Sigmoid colon (tissue), 7 donors: Measurements from ENCODE around the gene GK. TPM values are rescaled to one million over a fixed set of nuclear protein-coding genes. Genes with fewer than 3 reads are reported as not detected.
A peak's percentile ranks its signal among the peaks of the same experiment; 100 is the strongest.
"Not testable (repeated sequence)": the region's sequence is repeated elsewhere in the genome, so short reads cannot be mapped to it uniquely, and the experiment has no call there.

ENCODE experiments used
- DNase-seq: peaks from one replicate; pipeline ENCODE4 v3.0.0-alpha.2; 2019
- H3K27ac ChIP-seq, 4 donors: fragments of 200-600 bp; sonication (generic); one replicate each; pipeline ENCODE4 v1.5.1; 2016 to 2019; ENCODE audit warnings: mild to moderate bottlenecking in 1 of 4
- H3K27me3 ChIP-seq, 3 donors: fragments of 200-600 bp; sonication (generic); one replicate each; pipeline ENCODE4 v1.5.1; 2019; ENCODE audit warnings: mild to moderate bottlenecking in 1 of 3
- H3K36me3 ChIP-seq, 4 donors: fragments of 200-600 bp; sonication (generic); one replicate each; pipeline ENCODE4 v1.5.1; 2016 to 2019
- H3K4me1 ChIP-seq, 4 donors: fragments of 200-600 bp; sonication (generic); one replicate each; pipeline ENCODE4 v1.5.1; 2017 to 2019
- H3K4me3 ChIP-seq, 4 donors: fragments of 200-600 bp; sonication (generic); one replicate each; pipeline ENCODE4 v1.5.1; 2017 to 2019; ENCODE audit warnings: mild to moderate bottlenecking in 2 of 4, moderate library complexity in 1 of 4
- H3K9me3 ChIP-seq, 4 donors: fragments of 200-600 bp in 3 of 4; sonication (generic) in 3 of 4; one replicate each; pipeline versions ENCODE4 v1.5.1 to v1.6.1; 2013 to 2019
- CTCF ChIP-seq, 4 experiments: fragments of 450-650 bp in 3 of 4; fragments of 200-600 bp in 1 of 4; IDR thresholded peaks; one replicate each; pipeline ENCODE4 v1.5.1; 2016 to 2019; ENCODE audit warnings: antibody characterized with exemption in 4 of 4, mild to moderate bottlenecking in 3 of 4, moderate library complexity in 2 of 4
- EP300 ChIP-seq, 4 donors: sonication (generic); formaldehyde crosslinking; IDR thresholded peaks; one replicate each; pipeline ENCODE4 v1.6.1; 2017; ENCODE audit warnings: antibody characterized with exemption in 4 of 4
- POLR2A ChIP-seq, 2 donors: fragments of 450-650 bp; IDR thresholded peaks; one replicate each; pipeline ENCODE4 v1.6.1; 2016; ENCODE audit warnings: antibody characterized with exemption in 2 of 2, mild to moderate bottlenecking in 2 of 2, moderate library complexity in 2 of 2
- POLR2AphosphoS5 ChIP-seq, 4 donors: sonication (generic); formaldehyde crosslinking; IDR thresholded peaks; one replicate each; pipeline ENCODE4 v1.6.1; 2017; ENCODE audit warnings: antibody characterized with exemption in 4 of 4
- WGBS, 2 donors: extraction: QIAGEN DNeasy Blood & Tissue Kit; methylation state at CpG; one replicate each; pipeline ENCODE4 v1.1.7; 2013; 5-methylcytosine and 5-hydroxymethylcytosine counted together
- intact Hi-C: fragments of 100-400 bp; cut with DNase I; formaldehyde crosslinking; loops from one replicate; pipeline ENCODE4 v1.15.1; 2023
- polyA plus RNA-seq, 3 donors: library from polyadenylated mRNA; stranded (reverse); fragments of 200-250 nt; gene quantifications; one replicate each; pipeline ENCODE4 v1.2.3, GENCODE V29; 2013
- total RNA-seq, 4 donors: library from RNA; depleted of rRNA; stranded (reverse); fragments of >200 nt; gene quantifications; one replicate each; pipeline ENCODE4 v1.1.0, GENCODE V29; 2016
- donor health status: healthy with polysubstance abuse.
- donor health status: Bipolar disorder and iron deficiency.
- donor health status: healthy.

The GK gene
- total and polyA plus RNA-seq, 7 donors, result 2.5 to 47.6 (median 8.0) TPM

GRCh38 chrX:30735839-30736238 lies 82.6 kb downstream of the GK start:
- H3K27ac ChIP-seq, result no peak overlapping the region
- TF ChIP-seq CTCF (IDR thresholded peaks at IDR 0.05) (peak in 3 of 4 experiments; percentile 19 to 35 (median 32)), EP300 (IDR thresholded peaks at IDR 0.05) (no peak), POLR2A (IDR thresholded peaks at IDR 0.05) (no peak)
- no peaks in the 10 kb centered on the region for H3K9me3 ChIP-seq
- H3K4me1 ChIP-seq, result no peaks in the 10 kb centered on the region
- no peak for DNase-seq
- H3K36me3 ChIP-seq, result no peaks in the 10 kb centered on the region
- no peaks in the 10 kb centered on the region for H3K27me3 ChIP-seq
- intact Hi-C loops, result no loop called here
- H3K4me3 ChIP-seq, result no peak overlapping the region
- 3 to 8% methylated on average over 6 of the region's 6 CpGs for WGBS, 2 donors

DNA sequence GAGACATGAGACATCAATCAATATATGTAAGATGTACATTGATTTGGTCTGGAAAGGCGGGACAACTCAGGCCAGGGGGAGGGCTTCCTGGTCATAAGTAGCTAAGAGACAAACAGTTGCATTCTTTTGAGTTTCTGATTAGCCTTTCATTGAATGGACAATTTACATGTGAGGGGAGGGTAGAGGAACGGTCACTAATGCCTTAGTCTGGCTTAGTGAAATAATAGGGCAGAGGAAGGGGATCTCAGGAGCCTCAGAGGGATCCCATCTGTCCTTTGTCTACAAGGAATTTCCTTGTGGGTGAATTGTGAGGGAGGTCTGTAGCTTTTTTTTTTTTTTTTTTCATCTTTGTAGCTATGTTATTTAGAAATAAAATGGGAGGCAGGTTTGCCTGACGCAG lies 88.3 kb downstream of the GK start:
- intact Hi-C loops, result no loop called here
- WGBS, 2 donors, result 63% methylated on average over 3 of the region's 3 CpGs
- no peaks in the 10 kb centered on the region for H3K36me3 ChIP-seq
- no peak overlapping the region for H3K4me3 ChIP-seq
- H3K27me3 ChIP-seq, result no peaks in the 10 kb centered on the region
- no peaks in the 10 kb centered on the region for H3K9me3 ChIP-seq
- TF ChIP-seq EP300 (IDR thresholded peaks at IDR 0.05) (no peak), POLR2A (IDR thresholded peaks at IDR 0.05) (no peak), POLR2AphosphoS5 (IDR thresholded peaks at IDR 0.05) (no peak), CTCF (IDR thresholded peaks at IDR 0.05) (no peak)
- H3K27ac ChIP-seq, result no peak overlapping the region
- DNase-seq, result no peak
- no peaks in the 10 kb centered on the region for H3K4me1 ChIP-seq

GRCh38 chrX:30748342-30748960 lies 95.2 kb downstream of the GK start:
- no peak for TF ChIP-seq POLR2AphosphoS5 (IDR thresholded peaks at IDR 0.05)
- TF ChIP-seq CTCF (IDR thresholded peaks at IDR 0.05), result no peak
- TF ChIP-seq POLR2A (IDR thresholded peaks at IDR 0.05), result no peak
- no peaks in the 10 kb centered on the region for H3K36me3 ChIP-seq
- no peaks in the 10 kb centered on the region for H3K4me1 ChIP-seq
- no peak for DNase-seq
- intact Hi-C loops, result no loop called here
- no peak overlapping the region for H3K27ac ChIP-seq
- no peaks in the 10 kb centered on the region for H3K9me3 ChIP-seq
- 61 to 79% methylated on average over 11 of the region's 11 CpGs for WGBS, 2 donors
- no peaks in the 10 kb centered on the region for H3K27me3 ChIP-seq
- H3K4me3 ChIP-seq, result no peak overlapping the region

DNA sequence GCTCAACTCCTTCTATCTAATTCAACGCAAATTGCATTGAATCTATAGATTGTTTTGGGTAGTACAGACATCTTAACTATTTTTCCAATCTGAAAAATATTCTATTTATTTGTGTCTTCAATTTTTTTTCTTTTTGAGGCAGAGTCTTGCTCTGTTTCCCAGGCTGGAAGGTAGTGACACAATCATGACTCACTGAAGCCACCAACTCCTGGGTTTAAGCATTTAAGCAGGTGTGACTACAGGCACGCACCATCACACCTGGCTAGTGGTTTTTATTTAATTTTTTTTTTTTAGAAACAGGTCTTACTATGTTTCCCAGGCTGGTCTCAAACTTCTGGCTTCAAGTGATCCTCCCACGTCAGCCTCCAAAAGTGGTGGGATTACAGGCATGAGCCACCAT lies 98.3 kb downstream of the GK start:
- DNase-seq, result no peak
- intact Hi-C loops, result no loop called here
- Histone ChIP-seq H3K27me3 (no peaks in the 10 kb centered on the region), H3K36me3 (no peaks in the 10 kb centered on the region), H3K27ac (no peak overlapping the region), H3K9me3 (no peaks in the 10 kb centered on the region), H3K4me1 (no peaks in the 10 kb centered on the region), H3K4me3 (no peak overlapping the region)
- no peak for TF ChIP-seq POLR2AphosphoS5 (IDR thresholded peaks at IDR 0.05)
- TF ChIP-seq POLR2A (IDR thresholded peaks at IDR 0.05), result no peak
- TF ChIP-seq EP300 (IDR thresholded peaks at IDR 0.05), result no peak
- TF ChIP-seq CTCF (IDR thresholded peaks at IDR 0.05), result no peak
- WGBS, 2 donors, result 85 to 91% methylated on average over 3 of the region's 3 CpGs

GRCh38 chrX:30762755-30763154 lies 109.5 kb downstream of the GK start:
- no peak overlapping the region for H3K27ac ChIP-seq
- 27 to 36% methylated on average over 3 of the region's 3 CpGs for WGBS, 2 donors
- H3K9me3 ChIP-seq, result no peaks in the 10 kb centered on the region
- H3K4me1 ChIP-seq, result no peaks in the 10 kb centered on the region
- no peak overlapping the region for H3K4me3 ChIP-seq
- intact Hi-C loops, result no loop called here
- DNase-seq, result no peak
- H3K27me3 ChIP-seq, result no peaks in the 10 kb centered on the region
- TF ChIP-seq POLR2A (IDR thresholded peaks at IDR 0.05) (no peak), CTCF (IDR thresholded peaks at IDR 0.05) (no peak), POLR2AphosphoS5 (IDR thresholded peaks at IDR 0.05) (no peak), EP300 (IDR thresholded peaks at IDR 0.05) (no peak)
- no peaks in the 10 kb centered on the region for H3K36me3 ChIP-seq

- H3K27me3 ChIP-seq, DNase-seq, H3K27ac ChIP-seq, intact Hi-C loops, H3K36me3 ChIP-seq, H3K9me3 ChIP-seq, H3K4me1 ChIP-seq, H3K4me3 ChIP-seq: not testable (repeated sequence)
- whole genome bisulfite sequencing, 2 donors, result 91 to 94% methylated on average over 7 of the region's 7 CpGs
These were observed 120.5 kb downstream of the GK start for GRCh38 chrX:30773764-30774163.
